ENCODE measurements around the gene AGPAT1.
A peak's percentile ranks its signal among the peaks of the same experiment; 100 is the strongest.
"Not testable (repeated sequence)": the region's sequence is repeated elsewhere in the genome, so short reads cannot be mapped to it uniquely, and the experiment has no call there.

Gene AGPAT1

GRCh38 chr6:32175711-32176475, at the start of gene AGPAT1:
Gene AGPAT1, minus strand, starts transcription at chr6:32176084. Its CDS starts 4,588 bp downstream, at chr6:32171496.
- DNase-seq (ENCODE audit: low spot score) = peak; percentile 97

- DNase-seq (ENCODE audit: low spot score) = no peak
Observed at GRCh38 chr6:32224696-32225095, 48.8 kb upstream of the AGPAT1 start.

DNA sequence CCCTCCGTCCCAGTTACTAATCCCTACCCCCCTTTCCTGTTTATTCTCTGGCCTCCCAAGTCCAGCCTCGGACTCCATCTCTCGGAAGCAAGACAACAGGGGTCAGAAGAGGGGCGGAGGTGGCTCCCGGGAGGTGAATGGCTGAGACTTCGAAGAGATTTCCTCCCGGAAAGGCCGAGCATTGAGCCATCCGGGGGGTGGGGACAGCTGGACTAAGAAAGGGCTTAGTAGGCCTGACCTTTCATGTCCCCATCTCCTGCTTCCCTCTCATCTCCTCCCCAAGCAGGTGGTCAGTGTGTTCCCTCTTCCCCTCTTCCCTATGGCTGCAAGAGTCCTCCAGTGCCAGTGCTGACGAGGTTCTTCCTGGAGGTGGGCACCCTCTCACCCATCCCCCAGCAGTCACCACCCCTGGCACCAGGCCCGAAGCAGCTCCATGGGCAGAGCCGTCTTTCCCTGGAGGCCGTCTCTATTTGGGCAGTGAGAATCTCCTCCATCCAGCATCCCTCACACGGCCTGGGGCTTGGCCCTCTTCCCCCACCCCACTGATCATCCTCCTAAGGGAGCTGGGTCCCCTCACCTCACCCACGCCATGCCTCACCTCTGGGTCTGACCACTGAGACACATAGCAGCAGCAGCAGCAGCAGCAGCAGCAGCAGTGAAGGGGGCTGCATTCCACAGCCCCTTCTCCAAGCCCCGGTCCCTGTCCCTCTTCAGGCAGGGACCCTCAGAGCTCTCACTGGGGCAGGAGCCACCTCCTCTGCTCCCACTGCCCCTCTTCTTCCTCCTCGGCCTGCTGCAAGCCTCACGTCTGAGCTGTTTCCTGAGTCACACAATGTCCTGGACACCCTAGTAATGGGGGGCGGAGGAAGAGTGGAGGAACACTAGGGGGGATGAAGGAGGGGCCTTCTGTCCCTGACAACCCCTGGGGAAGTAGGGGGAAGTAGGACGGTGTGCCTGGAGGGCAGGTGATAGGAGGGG, 47.7 kb upstream of the AGPAT1 start, which contains the start of gene NOTCH4:
Gene NOTCH4 (minus strand): TSS at position 810 of the 978 bp plus-strand sequence. CDS start 139 bp downstream, at position 671.
- DNase-seq (ENCODE audit: low spot score) = no peak

- DNase-seq (ENCODE audit: low spot score) = no peak
Observed at GRCh38 chr6:32222333-32223230, 46.7 kb upstream of the AGPAT1 start.

- DNase-seq (ENCODE audit: low spot score) = no peak
Observed at GRCh38 chr6:32220021-32220420, 44.1 kb upstream of the AGPAT1 start.

- no peak for DNase-seq (ENCODE audit: low spot score)
Observed at GRCh38 chr6:32218167-32218566, 42.3 kb upstream of the AGPAT1 start.

GRCh38 chr6:32216998-32217397, 41.1 kb upstream of the AGPAT1 start:
- no peak for DNase-seq (ENCODE audit: low spot score)

DNA sequence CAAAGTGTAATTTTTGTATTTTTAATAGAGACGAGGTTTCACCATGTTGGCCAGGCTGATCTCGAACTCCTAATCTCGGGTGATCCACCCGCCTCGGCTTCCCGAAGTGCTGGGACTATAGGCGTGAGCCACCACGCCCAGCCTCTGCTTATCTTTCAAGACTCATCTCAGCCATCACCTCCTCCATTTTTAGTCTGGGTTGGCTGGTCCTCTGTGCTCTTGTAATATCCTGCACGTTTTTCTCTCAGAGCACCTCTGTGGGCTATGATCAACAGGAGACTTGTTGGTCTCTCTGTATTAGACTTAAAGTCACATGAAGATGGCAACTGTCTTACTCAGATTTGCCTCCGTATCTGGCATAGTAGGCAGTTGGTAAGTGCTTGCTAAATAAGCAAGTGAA, 40.4 kb upstream of the AGPAT1 start:
- DNase-seq (ENCODE audit: low spot score) = no peak

GRCh38 chr6:32215617-32216016, 39.7 kb upstream of the AGPAT1 start:
- no peak for DNase-seq (ENCODE audit: low spot score)

- no peak for DNase-seq (ENCODE audit: low spot score)
Observed at GRCh38 chr6:32214126-32214525, 38.2 kb upstream of the AGPAT1 start.

- DNase-seq (ENCODE audit: low spot score) = no peak
Observed at GRCh38 chr6:32213649-32214048, 37.8 kb upstream of the AGPAT1 start.

DNA sequence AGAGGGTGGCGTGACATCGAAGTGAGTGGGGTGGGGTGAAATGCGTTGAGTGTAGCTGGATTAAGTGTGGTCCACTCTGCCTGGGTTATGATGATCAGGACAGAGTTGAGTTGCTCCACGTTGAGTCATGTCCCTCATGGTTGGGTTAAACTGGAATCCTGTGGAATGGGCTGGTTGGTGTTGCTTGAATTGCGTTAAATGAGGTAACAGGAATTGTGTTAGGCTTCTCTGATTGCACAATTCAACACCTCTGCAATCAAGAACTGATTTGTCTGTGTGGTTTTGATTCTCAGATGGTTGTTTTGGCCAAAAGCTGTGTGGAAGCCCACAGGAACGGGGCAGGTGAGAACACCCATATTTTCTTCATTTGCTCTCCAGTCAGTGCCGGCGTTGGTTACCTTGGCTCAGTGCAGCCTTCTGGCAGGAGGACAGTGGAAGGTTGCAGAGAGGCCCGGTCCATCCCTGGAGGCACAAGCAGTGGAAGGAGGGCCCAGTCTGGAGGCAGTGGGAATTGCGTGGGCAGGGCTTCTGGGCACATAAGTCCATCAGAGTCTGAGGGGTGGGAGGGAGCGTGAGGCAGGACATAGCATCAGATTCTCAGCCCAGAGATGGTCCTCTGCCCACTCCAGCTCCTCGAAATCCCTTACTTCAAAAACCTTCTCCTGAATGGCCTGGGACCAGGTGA, 36.3 kb upstream of the AGPAT1 start:
- no peak for DNase-seq (ENCODE audit: low spot score)

- not testable (repeated sequence) for DNase-seq (ENCODE audit: low spot score)
Observed at GRCh38 chr6:32211432-32211831, 35.5 kb upstream of the AGPAT1 start.

DNA sequence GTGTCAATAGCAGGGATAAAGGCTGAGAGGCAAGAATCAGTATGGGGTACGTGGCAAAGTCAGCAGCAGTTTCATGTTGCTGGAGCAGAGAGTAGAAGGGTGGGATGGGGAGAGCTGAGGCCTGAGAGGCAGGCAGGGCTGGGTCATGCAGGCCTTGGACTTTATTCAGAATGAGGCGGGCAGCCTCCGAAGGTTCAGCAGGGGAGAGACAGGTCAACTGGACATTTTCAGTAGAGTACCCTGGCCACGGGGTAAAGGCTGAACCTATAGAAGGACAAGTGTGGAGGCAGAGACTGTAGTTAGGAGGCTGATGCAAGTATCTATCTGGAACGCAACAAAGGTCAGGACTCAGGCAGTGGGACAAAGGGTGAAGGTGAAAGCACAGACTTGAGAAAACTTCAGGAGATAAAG, 34.3 kb upstream of the AGPAT1 start:
- no peak for DNase-seq (ENCODE audit: low spot score)

DNA sequence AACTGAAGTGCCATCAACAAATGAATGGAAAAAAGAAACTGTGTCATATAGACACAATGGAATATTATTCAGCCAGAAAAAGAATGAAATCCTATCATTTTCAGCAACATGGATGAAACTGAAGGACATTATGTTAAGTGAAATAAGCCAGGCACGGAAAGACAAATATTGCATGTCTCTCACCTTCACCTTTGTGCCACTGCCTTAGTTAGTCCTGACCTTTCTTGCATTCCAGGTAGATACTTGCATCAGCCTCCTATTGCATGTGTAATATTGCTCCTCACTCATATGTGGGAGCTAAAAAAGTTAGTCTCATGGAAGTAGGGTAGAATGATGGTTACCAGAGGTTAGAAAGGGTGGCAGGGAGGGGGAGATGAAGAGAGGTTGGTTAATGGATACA, 33.1 kb upstream of the AGPAT1 start:
- DNase-seq (ENCODE audit: low spot score) = no peak

DNA sequence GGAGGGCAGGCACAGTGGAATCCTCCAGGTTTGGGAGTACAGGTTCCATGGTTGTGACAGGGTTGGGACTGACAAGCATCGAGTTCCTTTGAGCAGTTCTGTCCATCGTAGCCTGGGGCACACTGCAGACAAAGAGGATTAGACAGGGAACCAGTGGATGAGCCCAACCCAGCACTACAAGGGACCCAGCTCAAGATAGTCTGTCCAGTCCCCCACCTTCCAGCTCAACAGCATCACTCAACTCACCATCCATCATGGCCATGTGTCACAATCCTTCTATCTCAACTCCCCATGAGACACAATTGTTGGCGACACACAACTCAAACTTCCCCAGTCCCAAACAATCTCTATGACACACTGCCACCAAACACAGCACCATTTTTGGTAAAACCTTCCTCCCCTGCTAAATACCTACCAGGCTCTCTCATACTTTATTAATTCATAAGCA, 28.4 kb upstream of the AGPAT1 start:
- DNase-seq (ENCODE audit: low spot score) = no peak

DNA sequence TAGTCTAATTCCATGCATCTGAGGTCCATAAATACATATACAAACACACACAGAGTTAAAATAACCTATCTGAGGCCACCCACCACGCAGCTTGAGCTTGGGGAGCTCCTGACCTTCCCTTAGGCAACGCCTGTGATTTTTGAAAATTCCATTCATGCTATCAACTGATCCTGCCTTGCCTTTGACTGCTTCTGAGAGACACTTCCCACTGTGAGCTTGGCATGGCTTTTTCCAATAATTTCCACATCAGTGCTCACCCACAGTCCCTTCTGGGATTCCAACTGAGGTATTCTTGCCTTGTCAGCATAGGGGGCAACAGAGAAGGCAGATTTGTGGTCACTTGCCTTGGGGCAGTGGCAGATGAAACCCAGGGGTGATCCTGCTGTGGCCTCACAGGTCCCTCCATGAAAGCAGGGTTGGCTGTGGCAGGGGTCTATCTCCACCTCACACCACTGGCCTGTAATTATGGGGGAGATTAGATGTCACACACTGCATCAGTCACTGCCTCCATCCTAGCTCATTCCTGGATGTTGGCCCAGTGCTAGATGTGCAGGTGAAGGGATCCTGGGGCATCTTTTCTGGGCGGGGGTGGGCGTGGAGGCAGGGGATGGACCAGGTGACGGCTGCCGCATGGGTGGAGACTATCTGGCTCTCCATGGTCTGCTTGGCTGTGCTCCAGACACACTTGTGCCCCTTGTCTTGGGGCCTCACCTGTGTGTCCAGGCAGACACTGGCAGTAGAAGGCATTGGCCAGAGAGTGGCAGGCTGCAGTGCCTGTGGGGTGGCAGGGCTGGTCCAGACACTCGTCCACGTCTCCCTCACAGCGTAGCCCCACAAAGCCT, 27.8 kb upstream of the AGPAT1 start:
- no peak for DNase-seq (ENCODE audit: low spot score)

GRCh38 chr6:32202186-32202585, 26.3 kb upstream of the AGPAT1 start:
- no peak for DNase-seq (ENCODE audit: low spot score)

- DNase-seq (ENCODE audit: low spot score) = no peak
Observed at GRCh38 chr6:32200711-32201475, 25.0 kb upstream of the AGPAT1 start.
